ENCODE data around the gene PRLR.
A peak's percentile ranks its signal among the peaks of the same experiment; 100 is the strongest.

Gene PRLR

GRCh38 chr5:35035271-35035670, 195.0 kb downstream of the PRLR start:
- no peak for DNase-seq (ENCODE audit: low read depth)

DNA sequence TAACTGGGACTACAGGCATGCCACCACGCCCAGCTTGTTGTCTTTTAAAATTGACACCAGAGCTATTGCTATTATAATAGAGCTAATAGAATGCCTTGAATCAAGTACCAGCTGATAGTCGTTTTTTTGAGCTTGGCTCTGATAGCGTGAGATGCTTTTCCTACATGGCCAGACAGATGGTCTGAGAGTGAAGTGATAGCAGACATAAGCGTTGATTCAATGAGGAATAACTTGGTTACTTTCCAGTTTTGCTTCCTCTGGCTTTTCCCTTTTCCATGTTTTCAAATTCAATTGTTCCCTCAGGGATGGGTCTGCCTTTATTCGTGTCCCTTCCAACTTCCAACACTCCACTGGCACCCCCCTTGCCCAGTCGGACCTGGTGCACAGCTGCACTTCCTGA, 197.9 kb downstream of the PRLR start:
- DNase-seq (ENCODE audit: low read depth): no peak

GRCh38 chr5:35031276-35031675, 199.0 kb downstream of the PRLR start:
- no peak for DNase-seq (ENCODE audit: low read depth)

GRCh38 chr5:35030426-35031100, 199.7 kb downstream of the PRLR start:
- DNase-seq (ENCODE audit: low read depth): no peak

GRCh38 chr5:35029333-35029732, 201.0 kb downstream of the PRLR start:
- peak; percentile 70 for DNase-seq (ENCODE audit: low read depth)

- DNase-seq (ENCODE audit: low read depth): no peak
These were observed 203.3 kb downstream of the PRLR start for GRCh38 chr5:35026941-35027340.

DNA sequence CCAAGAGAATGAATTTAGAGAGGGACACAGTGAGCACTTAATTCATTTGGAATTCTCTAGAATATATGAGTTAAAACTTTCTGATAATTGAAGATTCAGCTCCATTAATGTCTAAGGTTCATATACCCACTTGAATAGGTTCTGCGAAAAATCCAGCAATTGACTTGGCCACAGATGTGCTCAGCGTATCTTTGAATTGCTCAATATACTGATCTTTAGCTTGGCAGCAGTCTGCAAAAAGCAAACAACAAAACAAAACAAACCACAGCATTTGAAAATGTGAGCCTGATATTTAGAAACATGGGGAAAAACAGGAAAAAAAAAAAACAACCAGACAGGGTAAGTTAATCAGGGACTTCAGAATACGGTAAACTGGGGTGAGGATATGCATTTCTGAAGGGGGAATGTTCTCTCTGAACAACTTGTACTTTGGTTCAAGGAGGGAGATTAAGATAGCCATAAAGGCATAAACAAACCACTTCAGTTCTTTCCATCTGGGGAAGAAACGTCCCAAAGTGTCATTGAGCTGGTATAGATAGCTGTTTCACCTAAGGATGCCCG, 203.9 kb downstream of the PRLR start:
- no peak for DNase-seq (ENCODE audit: low read depth)

DNA sequence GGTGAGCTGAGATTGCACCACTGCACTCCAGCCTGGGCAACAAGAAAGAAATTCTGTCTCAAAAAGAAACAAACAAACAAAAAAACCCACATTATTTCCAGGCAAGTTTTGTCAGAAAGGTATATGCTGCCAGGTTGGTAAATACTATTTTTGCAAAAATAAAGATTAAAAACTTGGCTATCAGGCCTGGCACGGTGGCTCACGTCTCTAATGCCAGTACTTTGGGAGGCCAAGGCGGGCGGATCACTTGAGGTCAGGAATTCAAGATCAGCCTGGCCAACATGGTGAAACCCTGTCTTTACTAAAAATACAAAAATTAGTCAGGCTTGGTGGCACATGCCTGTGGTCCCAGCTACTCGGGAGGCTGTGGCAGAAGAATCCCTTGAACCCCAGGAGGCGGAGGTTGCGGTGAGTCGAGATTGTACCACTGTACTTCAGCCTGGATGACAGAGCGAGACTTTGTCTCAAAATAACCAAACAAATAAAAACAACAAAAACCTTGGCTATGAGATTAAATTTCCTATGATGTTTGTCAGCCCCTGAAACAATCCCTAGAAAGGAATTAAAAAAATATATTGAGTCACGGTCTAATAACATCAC, 205.3 kb downstream of the PRLR start:
- DNase-seq (ENCODE audit: low read depth): no peak

DNA sequence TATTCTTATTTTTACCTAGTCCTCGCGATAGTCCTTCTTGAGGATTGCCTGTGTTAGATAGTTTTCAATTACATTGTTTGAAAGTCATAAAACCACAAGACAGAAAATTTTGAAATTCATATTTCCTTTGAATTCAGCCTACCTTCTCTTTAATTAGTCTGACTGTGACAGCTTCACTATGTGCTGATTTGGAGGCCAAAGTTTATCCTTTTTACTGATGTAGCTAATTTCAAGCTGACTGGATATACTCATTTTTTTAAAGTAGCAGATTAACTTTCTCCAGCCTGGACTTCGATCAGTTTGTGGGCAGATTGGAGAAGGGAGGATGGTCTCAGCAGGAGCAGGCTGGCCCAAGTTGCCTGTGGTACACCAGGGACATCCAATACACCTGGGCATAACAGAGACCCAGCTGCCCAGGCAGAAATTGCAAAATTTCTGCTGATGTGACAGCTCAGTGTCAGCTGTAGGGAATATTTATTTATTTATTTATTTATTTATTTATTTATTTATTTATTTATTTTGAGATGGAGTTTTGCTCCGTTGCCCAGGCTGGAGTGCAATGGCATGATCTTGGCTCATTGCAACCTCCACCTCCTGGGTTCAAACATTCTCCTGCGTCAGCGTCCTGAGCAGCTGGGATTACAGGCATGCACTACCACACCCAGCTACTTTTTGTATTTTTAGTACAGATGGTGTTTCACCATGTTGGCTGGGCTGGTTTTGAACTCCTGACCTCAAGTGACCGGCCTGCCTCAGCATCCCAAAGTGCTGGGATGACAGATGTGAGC, 206.7 kb downstream of the PRLR start:
- no peak for DNase-seq (ENCODE audit: low read depth)

DNA sequence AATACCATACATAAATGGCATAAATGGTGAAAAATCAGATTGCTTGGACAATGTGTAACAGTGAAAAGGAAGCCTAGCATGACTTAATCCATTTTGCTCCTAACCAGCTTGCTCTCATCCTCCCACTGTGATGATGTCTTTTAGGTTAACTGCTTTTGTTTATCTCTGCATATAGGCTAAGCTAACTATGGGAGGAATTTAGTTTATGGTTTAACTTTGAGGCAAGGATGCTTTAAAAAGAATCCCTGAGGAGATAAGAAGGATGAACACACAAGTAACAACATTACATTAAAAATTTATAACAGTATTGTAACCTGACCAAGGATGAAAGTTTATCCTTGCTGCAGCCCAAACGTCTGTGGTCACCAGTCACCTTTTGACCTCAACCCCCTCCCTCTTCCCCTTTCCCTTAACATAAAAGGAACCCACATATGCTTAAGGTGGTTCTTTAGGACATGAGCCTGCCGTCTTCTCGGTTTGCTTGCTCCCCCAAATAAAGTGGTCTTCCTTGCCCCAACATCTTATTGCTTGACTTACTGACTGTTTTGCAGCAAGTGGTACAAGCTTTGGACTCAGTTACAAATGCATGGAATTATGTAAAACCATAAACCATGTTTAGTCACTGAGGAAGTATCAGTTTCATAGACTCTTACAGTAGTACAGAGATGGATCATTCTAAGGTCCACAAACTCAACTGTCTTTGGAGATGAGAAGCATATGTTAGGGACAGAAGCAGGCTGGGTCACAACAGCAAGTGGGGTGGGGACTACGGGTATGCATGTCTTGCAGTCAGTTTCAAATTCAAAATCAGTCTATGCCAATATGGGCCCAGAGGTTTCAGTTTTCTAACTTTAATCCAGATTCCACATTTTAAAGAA, 213.9 kb downstream of the PRLR start:
- no peak for DNase-seq (ENCODE audit: low read depth)

DNA sequence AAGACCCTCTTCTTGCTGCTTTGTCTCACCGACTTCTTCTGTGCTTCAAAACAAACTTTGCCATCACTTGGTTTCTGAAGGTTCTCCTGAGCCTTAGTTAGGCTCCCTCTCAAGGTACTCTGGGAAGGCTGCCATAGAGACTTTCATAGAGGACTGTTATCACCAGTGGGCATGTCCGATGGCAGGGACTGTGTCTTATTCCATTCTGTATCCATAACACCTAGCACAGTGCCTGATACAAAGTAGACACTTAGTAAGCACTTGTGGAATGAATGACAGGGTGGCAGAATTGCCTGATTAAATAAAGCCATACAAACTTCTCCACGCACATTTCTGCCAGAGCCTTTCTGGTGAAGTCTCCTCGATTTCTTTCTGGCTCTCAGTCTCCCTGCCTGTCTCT, 215.2 kb downstream of the PRLR start:
- no peak for DNase-seq (ENCODE audit: low read depth)

GRCh38 chr5:35012796-35013195, 217.5 kb downstream of the PRLR start:
- no peak for DNase-seq (ENCODE audit: low read depth)

- no peak for DNase-seq (ENCODE audit: low read depth)
These were observed 217.9 kb downstream of the PRLR start for GRCh38 chr5:35012365-35012764.

DNA sequence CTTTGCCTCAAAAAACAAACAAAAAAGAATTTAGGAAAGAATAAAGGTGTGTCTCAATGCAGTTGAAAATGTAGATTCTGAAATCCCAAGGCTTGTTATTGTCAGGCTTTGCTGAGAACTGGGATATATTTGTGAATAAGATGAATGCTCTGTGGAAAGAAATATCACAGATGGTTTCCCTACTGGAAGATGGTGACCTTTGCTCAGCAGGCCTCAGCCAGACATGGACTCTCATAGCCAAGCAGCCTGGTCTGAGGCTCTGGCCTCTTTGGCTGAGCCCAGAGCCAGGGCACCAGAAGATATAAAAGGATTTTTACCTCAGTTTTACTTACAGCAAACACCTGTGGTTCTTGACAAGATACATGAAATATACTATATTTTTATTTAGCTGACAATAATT, 219.6 kb downstream of the PRLR start:
- no peak for DNase-seq (ENCODE audit: low read depth)

DNA sequence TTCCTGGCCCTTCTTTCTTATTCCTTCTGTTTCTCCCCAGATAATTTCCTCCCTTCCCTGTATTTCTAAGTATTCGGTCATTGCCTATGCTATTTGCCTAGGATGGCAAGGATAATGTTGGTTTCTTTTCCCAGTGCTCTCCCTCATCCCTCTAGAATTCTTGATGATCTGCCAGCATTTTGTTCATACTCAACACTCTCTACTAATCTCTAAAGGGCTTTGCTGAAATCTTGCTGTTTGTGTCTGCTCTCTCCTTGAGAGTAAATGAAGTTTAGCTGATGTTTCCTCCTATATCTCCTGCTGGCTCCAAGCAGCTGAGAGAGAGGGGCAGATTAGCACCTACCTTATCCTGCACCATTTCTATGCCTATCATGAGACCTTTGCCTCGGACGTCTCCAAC, 220.6 kb downstream of the PRLR start:
- no peak for DNase-seq (ENCODE audit: low read depth)

- no peak for DNase-seq (ENCODE audit: low read depth)
These were observed 221.3 kb downstream of the PRLR start for GRCh38 chr5:35009019-35009418.

GRCh38 chr5:35004771-35005170, 225.5 kb downstream of the PRLR start:
- no peak for DNase-seq (ENCODE audit: low read depth)

- no peak for DNase-seq (ENCODE audit: low read depth)
These were observed 226.1 kb downstream of the PRLR start for GRCh38 chr5:35004200-35004599.

GRCh38 chr5:35003018-35003957, 227.0 kb downstream of the PRLR start:
- peak; percentile 26 for DNase-seq (ENCODE audit: low read depth)

DNA sequence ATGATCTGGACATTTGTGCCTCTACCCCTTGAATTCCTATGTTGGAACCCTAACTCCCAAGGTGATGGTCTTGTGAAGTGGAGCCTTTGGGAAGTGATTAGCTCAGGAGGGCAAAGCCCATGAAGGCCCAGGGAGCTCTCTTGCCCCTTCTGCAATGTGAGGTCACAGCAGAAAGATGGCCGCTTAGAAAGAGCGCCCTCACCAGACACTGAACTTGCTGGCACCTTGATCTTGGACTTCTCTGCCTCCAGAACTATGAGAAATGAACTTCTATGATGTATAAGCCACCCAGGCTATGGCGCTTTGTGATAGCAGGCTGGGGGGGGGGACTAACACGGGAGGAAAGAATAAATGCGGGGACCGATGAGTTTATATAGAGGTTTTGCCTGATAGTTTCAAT, 227.8 kb downstream of the PRLR start:
- DNase-seq (ENCODE audit: low read depth): no peak

- no peak for DNase-seq (ENCODE audit: low read depth)
These were observed 228.4 kb downstream of the PRLR start for GRCh38 chr5:35001842-35002241.
